PC-3 (cell line): Measurements from ENCODE around the gene CANT1. TPM values are rescaled to one million over a fixed set of nuclear protein-coding genes. Genes with fewer than 3 reads are reported as not detected.

ENCODE experiments used
- ATAC-seq: fragments of 200-7000 bp; cut with Tn5 transposase; 2 replicates; pipeline ENCODE4 v1.9.1; 2020; ENCODE audit warnings: mild to moderate bottlenecking, moderate library complexity
- BruUV-seq: library from RNA; stranded (reverse); fragments of 400-500 nt; replicated peaks from 2 replicates; lab custom pipeline; 2021; lab: Mats Ljungman, UMichigan
- CTCF ChIA-PET: fragments of 300-600 bp; sonication (Branson Sonifier 250); formaldehyde crosslinking; loops from one replicate; lab custom pipeline; 2022; ENCODE audit warnings: antibody characterized with exemption; lab: Charles Lee
- POLR2A ChIA-PET: fragments of 300-600 bp; sonication (Branson Sonifier 250); formaldehyde crosslinking; loops from one replicate; lab custom pipeline; 2022; ENCODE audit warnings: antibody characterized with exemption; ENCODE audit not compliant: unreplicated experiment; lab: Charles Lee
- DNase-seq: peaks from one replicate; pipeline ENCODE4 v3.0.0-alpha.2; 2015
- H2AFZ ChIP-seq: fragments of 300-600 bp; sonication (generic); 2 replicates; pipeline ENCODE4 v1.6.0; 2016; ENCODE audit warnings: antibody characterized with exemption, low read length
- H3F3A ChIP-seq: fragments of 300-600 bp; sonication (generic); one replicate; pipeline ENCODE4 v1.6.0; 2017; ENCODE audit warnings: antibody characterized with exemption, low read length, control low read depth, mild to moderate bottlenecking; ENCODE audit not compliant: unreplicated experiment
- H3K27ac ChIP-seq: fragments of 300-600 bp; sonication (generic); 2 replicates; pipeline ENCODE4 v1.5.1; 2016; ENCODE audit warnings: mild to moderate bottlenecking, low read length
- H3K27me3 ChIP-seq: fragments of 300-600 bp; sonication (generic); 2 replicates; pipeline ENCODE4 v1.6.1; 2016; ENCODE audit warnings: low read length, mixed read lengths
- H3K36me3 ChIP-seq: fragments of 300-600 bp; sonication (generic); 2 replicates; pipeline ENCODE4 v1.6.1; 2016; ENCODE audit warnings: low read depth, mixed run types, low read length, mixed read lengths
- H3K4me1 ChIP-seq: fragments of 300-600 bp; sonication (generic); 2 replicates; pipeline ENCODE4 v1.5.1; 2016; ENCODE audit warnings: low read length; ENCODE audit not compliant: insufficient read depth
- H3K4me2 ChIP-seq: fragments of 300-600 bp; sonication (generic); 2 replicates; pipeline ENCODE4 v1.6.0; 2016; ENCODE audit warnings: low read length
- H3K4me3 ChIP-seq: fragments of 300-600 bp; sonication (generic); 2 replicates; pipeline ENCODE4 v1.5.1; 2016; ENCODE audit warnings: mild to moderate bottlenecking, low read length, mixed read lengths
- H3K79me2 ChIP-seq: fragments of 300-600 bp; sonication (generic); 2 replicates; pipeline ENCODE4 v1.6.1; 2017; ENCODE audit warnings: low read length, mixed read lengths
- H3K9ac ChIP-seq: fragments of 300-600 bp; sonication (generic); 2 replicates; pipeline ENCODE4 v1.6.0; 2016; ENCODE audit warnings: mild to moderate bottlenecking, low read length
- H3K9me2 ChIP-seq: fragments of 300-600 bp; sonication (generic); replicated peaks from 2 replicates; pipeline ENCODE4 v1.6.1; 2016; ENCODE audit warnings: mixed run types, low read length, mixed read lengths
- H3K9me3 ChIP-seq: fragments of 300-600 bp; sonication (generic); 2 replicates; pipeline ENCODE4 v1.6.1; 2016; ENCODE audit warnings: low read length, mixed read lengths
- H4K20me1 ChIP-seq: fragments of 300-600 bp; sonication (generic); 2 replicates; pipeline ENCODE4 v1.6.1; 2016; ENCODE audit warnings: low read length, mixed read lengths
- CTCF ChIP-seq: fragments of 300-600 bp; sonication (generic); conservative IDR thresholded peaks from 2 replicates; pipeline ENCODE4 v1.5.1; 2017; ENCODE audit warnings: antibody characterized with exemption, low read depth, mild to moderate bottlenecking, low read length
- EZH2 ChIP-seq: fragments of 300-600 bp; sonication (generic); IDR thresholded peaks from one replicate; pipeline ENCODE4 v1.6.1; 2017; ENCODE audit warnings: antibody characterized with exemption, mild to moderate bottlenecking, low read length; ENCODE audit not compliant: unreplicated experiment
- EZH2phosphoT487 ChIP-seq: fragments of 300-600 bp; sonication (generic); IDR thresholded peaks from 2 replicates; pipeline ENCODE4 v1.6.1; 2018; ENCODE audit warnings: mild to moderate bottlenecking, antibody characterized with exemption, low read length, borderline replicate concordance
- intact Hi-C: fragments of 100-400 bp; cut with micrococcal nuclease; formaldehyde crosslinking; loops from 2 replicates; pipeline ENCODE4 v1.9.0; 2023
- total RNA-seq: library from RNA; depleted of rRNA; stranded (reverse); fragments of >200 nt; gene quantifications from 2 replicates; pipeline ENCODE4 v1.2.3, GENCODE V29; 2014

CANT1 gene
- total RNA-seq, 1 experiment from 2014 or later: 191 TPM

- H3K27ac ChIP-seq: no peak overlapping the region
- no peak for ATAC-seq
- no peaks in the 10 kb centered on the region for H3K27me3 ChIP-seq
- no peak overlapping the region for H3K4me2 ChIP-seq
- H3K9me3 ChIP-seq: no peaks in the 10 kb centered on the region
- no peak overlapping the region for H2AFZ ChIP-seq
- peaks cover 12% of the 10 kb centered on the region; the same call in 1 of the 2 replicates for H3K79me2 ChIP-seq
- intact Hi-C loops: no loop called here
- ChIA-PET POLR2A (no interaction called here), CTCF (no interaction called here)
- peaks cover 22% of the 10 kb centered on the region for H3K4me1 ChIP-seq
- BruUV-seq: no TSS peak
- no peaks in the 10 kb centered on the region for H4K20me1 ChIP-seq
- H3K4me3 ChIP-seq: no peak overlapping the region
- no peak overlapping the region for H3K9ac ChIP-seq
- no peak for DNase-seq
- no peaks in the 10 kb centered on the region for H3K9me2 ChIP-seq
- TF ChIP-seq EZH2phosphoT487 (no peak), EZH2 (no peak), CTCF (no peak)
- no peaks in the 10 kb centered on the region for H3F3A ChIP-seq
- no peaks in the 10 kb centered on the region for H3K36me3 ChIP-seq
These were observed 32.5 kb downstream of the CANT1 start for GRCh38 chr17:78976907-78977680.

- Histone ChIP-seq H3K9ac (no peak overlapping the region), H2AFZ (peak overlapping the region; percentile 36), H3K4me1 (peaks cover 18% of the 10 kb centered on the region), H3K27ac (peak overlapping the region; percentile 45), H4K20me1 (no peaks in the 10 kb centered on the region), H3K4me2 (peak overlapping the region; percentile 56), H3K36me3 (no peaks in the 10 kb centered on the region), H3K9me2 (no peaks in the 10 kb centered on the region), H3K9me3 (no peaks in the 10 kb centered on the region), H3K79me2 (peaks cover 12% of the 10 kb centered on the region; the same call in 1 of the 2 replicates), H3K27me3 (no peaks in the 10 kb centered on the region), H3K4me3 (peak overlapping the region; percentile 36; the same call in 1 of the 2 replicates), H3F3A (no peaks in the 10 kb centered on the region)
- DNase-seq (peak; percentile 69), ATAC-seq (peak; percentile 52)
- TF ChIP-seq EZH2phosphoT487 (no peak), CTCF (no peak), EZH2 (no peak)
- POLR2A ChIA-PET: no interaction called here
- CTCF ChIA-PET: no interaction called here
- intact Hi-C loops: loop anchor here (1.0 to 5.0 kb wide), 3 partner anchors 11 to 134 kb away; no protein-coding TSS in a partner anchor
- BruUV-seq: TSS peak; percentile 65
These were observed 34.7 kb downstream of the CANT1 start for GRCh38 chr17:78974635-78975591.
